ENCODE results near the gene C13orf46. TPM values are rescaled to one million over a fixed set of nuclear protein-coding genes. Genes with fewer than 3 reads are reported as not detected.

Gene C13orf46
- total RNA-seq, 4 donors from 2014 or later: 0.41 to 77.4 (median 1.1) TPM; not detected in 1

GRCh38 chr13:114007566-114007965, 33.7 kb upstream of the C13orf46 start:
- Histone ChIP-seq H3K27me3 (no peaks in the 10 kb centered on the region), H3K4me1 (no peaks in the 10 kb centered on the region), H3K36me3 (peaks cover 0 to 6% (median 0%) of the 10 kb centered on the region in 4 donors), H3K4me3 (no peak overlapping the region), H3K27ac (no peak overlapping the region), H3K9me3 (no peaks in the 10 kb centered on the region)
- in situ Hi-C loops (cut with MboI; ENCODE audit: low pct_ligation_motif_present in 1 of 4, low pct_unique_long_range_greater_than_20kb in 1 of 4, low sequenced_read_pairs in 3 of 4): no loop called here
- DNase-seq: no peak
- intact Hi-C loops (cut with DNase I; ENCODE audit: low total_unique reads): no loop called here
- TF ChIP-seq POLR2AphosphoS5 (IDR thresholded peaks at IDR 0.05) (no peak), EP300 (IDR thresholded peaks at IDR 0.05; ENCODE audit: low read depth) (no peak), POLR2A (IDR thresholded peaks at IDR 0.05) (no peak), CTCF (IDR thresholded peaks at IDR 0.05) (no peak)
- WGBS, 2 donors (ENCODE audit: low coverage in 1 of 2): 91% methylated on average over 12 of the region's 12 CpGs; no CpG with 5 or more reads in 1 of the 2 donors

- intact Hi-C loops (cut with DNase I; ENCODE audit: low total_unique reads) (no loop called here), in situ Hi-C loops (cut with MboI; ENCODE audit: low pct_ligation_motif_present in 1 of 4, low pct_unique_long_range_greater_than_20kb in 1 of 4, low sequenced_read_pairs in 3 of 4) (no loop called here)
- Histone ChIP-seq H3K27ac (no peak overlapping the region), H3K9me3 (no peaks in the 10 kb centered on the region), H3K4me3 (no peak overlapping the region), H3K36me3 (peaks cover 0 to 6% (median 0%) of the 10 kb centered on the region in 4 donors), H3K4me1 (no peaks in the 10 kb centered on the region), H3K27me3 (no peaks in the 10 kb centered on the region)
- WGBS, 2 donors (ENCODE audit: low coverage in 1 of 2): 87% methylated on average over 15 of the region's 15 CpGs; no CpG with 5 or more reads in 1 of the 2 donors
- TF ChIP-seq EP300 (IDR thresholded peaks at IDR 0.05; ENCODE audit: low read depth): no peak
- TF ChIP-seq CTCF (IDR thresholded peaks at IDR 0.05): no peak
- TF ChIP-seq POLR2A (IDR thresholded peaks at IDR 0.05): no peak
- TF ChIP-seq POLR2AphosphoS5 (IDR thresholded peaks at IDR 0.05): no peak
- DNase-seq: no peak
Observed at GRCh38 chr13:114005206-114005724, 31.4 kb upstream of the C13orf46 start.

- peaks cover 0 to under 1% (median 0%) of the 10 kb centered on the region in 4 donors for H3K36me3 ChIP-seq
- no peak overlapping the region for H3K27ac ChIP-seq
- no peaks in the 10 kb centered on the region for H3K27me3 ChIP-seq
- H3K4me1 ChIP-seq: no peaks in the 10 kb centered on the region
- no peak overlapping the region for H3K4me3 ChIP-seq
- DNase-seq: no peak
- no peak for TF ChIP-seq POLR2A (IDR thresholded peaks at IDR 0.05)
- H3K9me3 ChIP-seq: no peaks in the 10 kb centered on the region
- in situ Hi-C loops (cut with MboI; ENCODE audit: low pct_ligation_motif_present in 1 of 4, low pct_unique_long_range_greater_than_20kb in 1 of 4, low sequenced_read_pairs in 3 of 4) (no loop called here), intact Hi-C loops (cut with DNase I; ENCODE audit: low total_unique reads) (no loop called here)
- WGBS, 2 donors (ENCODE audit: low coverage in 1 of 2): 85 to 88% methylated on average over 23 to 41 of the region's 41 CpGs
Observed at GRCh38 chr13:114004420-114005205, 30.7 kb upstream of the C13orf46 start.

- TF ChIP-seq POLR2A (IDR thresholded peaks at IDR 0.05) (no peak), CTCF (IDR thresholded peaks at IDR 0.05) (no peak), EP300 (IDR thresholded peaks at IDR 0.05; ENCODE audit: low read depth) (no peak), POLR2AphosphoS5 (IDR thresholded peaks at IDR 0.05) (no peak)
- intact Hi-C loops (cut with DNase I; ENCODE audit: low total_unique reads) (no loop called here), in situ Hi-C loops (cut with MboI; ENCODE audit: low pct_ligation_motif_present in 1 of 4, low pct_unique_long_range_greater_than_20kb in 1 of 4, low sequenced_read_pairs in 3 of 4) (no loop called here)
- 90 to 94% methylated on average over 12 to 22 of the region's 24 CpGs for WGBS, 2 donors (ENCODE audit: low coverage in 1 of 2)
- no peaks in the 10 kb centered on the region for H3K36me3 ChIP-seq
- H3K9me3 ChIP-seq: no peaks in the 10 kb centered on the region
- H3K27ac ChIP-seq: no peak overlapping the region
- H3K27me3 ChIP-seq: no peaks in the 10 kb centered on the region
- no peak for DNase-seq
- H3K4me1 ChIP-seq: peaks cover 0 to 2% (median under 1%) of the 10 kb centered on the region in 4 donors
- no peak overlapping the region for H3K4me3 ChIP-seq
Observed at GRCh38 chr13:114002771-114003321, 29.0 kb upstream of the C13orf46 start.
